ENCODE measurements around the gene ZBTB9. TPM values are rescaled to one million over a fixed set of nuclear protein-coding genes. Genes with fewer than 3 reads are reported as not detected.

ZBTB9 gene
- total RNA-seq, 4 donors from 2014 or later: 1.7 to 3.5 (median 3.0) TPM

GRCh38 chr6:33443619-33444504 is 10.5 kb upstream of the ZBTB9 start:
- Histone ChIP-seq H3K27ac (replicated peaks in 1 of 4) (no peak overlapping the region), H3K9me3 (no peaks in the 10 kb centered on the region), H3K36me3 (peaks cover 18 to 98% (median 64%) of the 10 kb centered on the region in 4 donors), H3K4me3 (no peak overlapping the region), H3K4me1 (no peaks in the 10 kb centered on the region), H3K27me3 (no peaks in the 10 kb centered on the region)
- no peak for DNase-seq (ENCODE audit: extremely low spot score)
- TF ChIP-seq EP300 (IDR thresholded peaks at IDR 0.05) (no peak), CTCF (IDR thresholded peaks at IDR 0.05) (no peak), POLR2AphosphoS5 (IDR thresholded peaks at IDR 0.05) (no peak), POLR2A (IDR thresholded peaks at IDR 0.05; ENCODE audit: low read depth) (no peak)
- whole genome bisulfite sequencing: 89% methylated on average over 14 of the region's 18 CpGs
- intact Hi-C loops (cut with DNase I): no loop called here

- intact Hi-C loops (cut with DNase I): no loop called here
- Histone ChIP-seq H3K9me3 (no peaks in the 10 kb centered on the region), H3K36me3 (peaks cover 18 to 96% (median 59%) of the 10 kb centered on the region in 4 donors), H3K4me3 (no peak overlapping the region), H3K4me1 (no peaks in the 10 kb centered on the region), H3K27ac (replicated peaks in 1 of 4) (no peak overlapping the region), H3K27me3 (no peaks in the 10 kb centered on the region)
- DNase-seq (ENCODE audit: extremely low spot score): no peak
- 72% methylated on average over 3 of the region's 3 CpGs for WGBS
- TF ChIP-seq POLR2AphosphoS5 (IDR thresholded peaks at IDR 0.05) (no peak), EP300 (IDR thresholded peaks at IDR 0.05) (no peak), CTCF (IDR thresholded peaks at IDR 0.05) (no peak)
Observed at GRCh38 chr6:33445119-33445603, 9.2 kb upstream of the ZBTB9 start.

GRCh38 chr6:33446356-33446755 is 8.0 kb upstream of the ZBTB9 start:
- Histone ChIP-seq H3K9me3 (no peaks in the 10 kb centered on the region), H3K27ac (replicated peaks in 1 of 4) (no peak overlapping the region), H3K36me3 (peaks cover 16 to 84% (median 54%) of the 10 kb centered on the region in 4 donors), H3K27me3 (no peaks in the 10 kb centered on the region), H3K4me3 (no peak overlapping the region), H3K4me1 (no peaks in the 10 kb centered on the region)
- DNase-seq (ENCODE audit: extremely low spot score): no peak
- TF ChIP-seq POLR2AphosphoS5 (IDR thresholded peaks at IDR 0.05): no peak
- no peak for TF ChIP-seq POLR2A (IDR thresholded peaks at IDR 0.05; ENCODE audit: low read depth)
- TF ChIP-seq EP300 (IDR thresholded peaks at IDR 0.05): no peak
- no peak for TF ChIP-seq CTCF (IDR thresholded peaks at IDR 0.05)
- WGBS: 92% methylated on average over 10 of the region's 10 CpGs
- intact Hi-C loops (cut with DNase I): no loop called here

GRCh38 chr6:33450434-33450833 is 3.9 kb upstream of the ZBTB9 start:
- no peak overlapping the region for H3K4me3 ChIP-seq
- no peak overlapping the region for H3K27ac ChIP-seq (replicated peaks in 1 of 4)
- peaks cover 0 to 49% (median 30%) of the 10 kb centered on the region in 4 donors for H3K36me3 ChIP-seq
- DNase-seq (ENCODE audit: extremely low spot score): no peak
- H3K9me3 ChIP-seq: no peaks in the 10 kb centered on the region
- 57% methylated on average over 3 of the region's 3 CpGs for WGBS
- no peaks in the 10 kb centered on the region for H3K27me3 ChIP-seq
- H3K4me1 ChIP-seq: peaks cover 17 to 26% (median 23%) of the 10 kb centered on the region in 4 donors
- intact Hi-C loops (cut with DNase I): loop anchor here (10.0 kb wide), 2 partner anchors 56 to 124 kb away; partner anchors contain the start of gene KIFC1
- no peak for TF ChIP-seq POLR2A (IDR thresholded peaks at IDR 0.05; ENCODE audit: low read depth)
- TF ChIP-seq CTCF (IDR thresholded peaks at IDR 0.05): no peak

All from esophagus muscularis mucosa (tissue), 4 donors.